ENCODE measurements around the gene HNRNPM. TPM values are rescaled to one million over a fixed set of nuclear protein-coding genes. Genes with fewer than 3 reads are reported as not detected.
A peak's percentile ranks its signal among the peaks of the same experiment; 100 is the strongest.

HNRNPM gene
- total RNA-seq, 3 donors from 2014 or later: 84.8 to 153 (median 116) TPM

DNA sequence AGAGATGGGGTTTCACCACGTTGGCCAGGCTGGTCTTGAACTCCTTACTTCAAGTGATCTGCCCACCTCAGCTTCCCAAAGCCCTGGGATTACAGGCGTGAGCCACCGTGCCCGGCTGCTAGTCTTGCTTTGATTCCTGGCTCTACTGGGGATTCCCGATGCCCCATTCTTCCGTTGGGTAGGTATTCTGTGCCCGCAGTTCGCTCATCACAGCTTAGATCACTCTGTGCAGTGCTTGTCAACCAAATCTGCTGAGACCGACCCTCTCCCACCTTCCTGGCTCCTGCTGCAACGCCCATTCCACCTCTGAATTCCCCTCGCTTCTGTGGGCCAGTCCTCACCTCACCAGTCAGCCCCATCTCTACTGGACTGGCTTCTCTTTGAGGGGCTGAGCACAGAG lies 73.8 kb downstream of the HNRNPM start:
- no peak for DNase-seq (ENCODE audit: low spot score in 2 of 2)
- Histone ChIP-seq H3K4me1 (no peaks in the 10 kb centered on the region), H3K27me3 (no peaks in the 10 kb centered on the region), H3K4me3 (no peak overlapping the region), H3K27ac (peak overlapping the region; percentile 12 to 83), H3K36me3 (no peaks in the 10 kb centered on the region), H3K9me3 (no peaks in the 10 kb centered on the region)
- intact Hi-C loops (cut with DNase I; ENCODE audit: low total_unique reads): no loop called here
- TF ChIP-seq POLR2A (IDR thresholded peaks at IDR 0.05) (no peak), CTCF (IDR thresholded peaks at IDR 0.05) (no peak), POLR2AphosphoS5 (IDR thresholded peaks at IDR 0.05) (no peak)

DNA sequence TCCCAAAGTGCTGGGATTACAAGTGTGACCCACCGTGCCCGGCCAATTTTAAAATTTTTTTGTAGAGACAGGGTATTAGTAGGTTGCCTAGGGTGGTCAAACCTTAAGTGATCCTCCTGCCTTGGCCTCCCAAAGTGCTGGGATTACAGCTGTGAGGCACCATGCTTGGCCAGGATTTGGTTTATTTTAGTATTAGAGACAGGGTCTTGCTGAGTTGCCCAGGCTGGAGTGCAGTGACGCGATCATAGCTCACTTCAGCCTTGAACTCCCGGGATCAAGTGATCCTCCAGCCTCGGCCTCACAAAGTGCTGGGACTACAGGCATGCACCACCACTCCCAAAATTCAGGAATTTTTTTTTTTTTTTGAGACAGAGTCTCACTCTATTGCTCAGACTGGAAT lies 74.6 kb downstream of the HNRNPM start:
- Histone ChIP-seq H3K4me1 (no peaks in the 10 kb centered on the region), H3K36me3 (no peaks in the 10 kb centered on the region), H3K4me3 (no peak overlapping the region), H3K27me3 (no peaks in the 10 kb centered on the region), H3K27ac (no peak overlapping the region), H3K9me3 (no peaks in the 10 kb centered on the region)
- DNase-seq (ENCODE audit: low spot score in 2 of 2): no peak
- TF ChIP-seq POLR2A (IDR thresholded peaks at IDR 0.05) (no peak), CTCF (IDR thresholded peaks at IDR 0.05) (no peak), POLR2AphosphoS5 (IDR thresholded peaks at IDR 0.05) (no peak)
- intact Hi-C loops (cut with DNase I; ENCODE audit: low total_unique reads): no loop called here

- H3K9me3 ChIP-seq: no peaks in the 10 kb centered on the region
- peak overlapping the region; percentile 31 to 90 (median 84) for H3K4me3 ChIP-seq
- DNase-seq (ENCODE audit: low spot score in 2 of 2): no peak
- H3K27ac ChIP-seq: peak overlapping the region; percentile 97
- intact Hi-C loops (cut with DNase I; ENCODE audit: low total_unique reads): no loop called here
- H3K36me3 ChIP-seq: no peaks in the 10 kb centered on the region
- no peaks in the 10 kb centered on the region for H3K27me3 ChIP-seq
- no peaks in the 10 kb centered on the region for H3K4me1 ChIP-seq
- TF ChIP-seq POLR2A (IDR thresholded peaks at IDR 0.05) (no peak), CTCF (IDR thresholded peaks at IDR 0.05) (no peak), POLR2AphosphoS5 (IDR thresholded peaks at IDR 0.05) (no peak)
These were observed 80.6 kb downstream of the HNRNPM start for GRCh38 chr19:8525401-8525684.

GRCh38 chr19:8526345-8527091 lies 81.7 kb downstream of the HNRNPM start:
- Histone ChIP-seq H3K9me3 (no peaks in the 10 kb centered on the region), H3K4me1 (no peaks in the 10 kb centered on the region), H3K27ac (peak overlapping the region; percentile 97), H3K27me3 (no peaks in the 10 kb centered on the region), H3K4me3 (peak overlapping the region; percentile 60 to 90 (median 84)), H3K36me3 (no peaks in the 10 kb centered on the region)
- intact Hi-C loops (cut with DNase I; ENCODE audit: low total_unique reads): no loop called here
- TF ChIP-seq POLR2A (IDR thresholded peaks at IDR 0.05) (peak; percentile 57), POLR2AphosphoS5 (IDR thresholded peaks at IDR 0.05) (no peak), CTCF (IDR thresholded peaks at IDR 0.05) (no peak)
- peak; percentile 92 to 94 for DNase-seq (ENCODE audit: low spot score in 2 of 2)

DNA sequence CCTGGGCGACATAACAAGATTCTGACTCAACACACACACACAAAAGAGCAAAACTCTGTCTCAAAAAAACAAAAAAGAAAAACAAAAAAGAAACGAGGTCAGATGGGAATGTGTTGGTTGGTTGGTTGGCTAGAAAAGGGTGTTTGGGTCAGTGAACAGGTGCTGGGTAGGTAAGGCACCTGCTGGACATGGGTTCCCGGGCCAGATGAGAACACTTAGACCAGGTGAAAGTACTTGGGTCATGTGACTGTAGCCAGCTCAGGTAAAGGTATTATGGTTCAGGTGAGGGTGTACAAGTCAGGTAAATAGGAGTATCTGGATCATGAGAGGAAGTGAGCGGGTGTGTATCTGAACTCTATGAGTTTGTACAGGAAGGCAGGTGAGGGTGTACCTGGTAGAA lies 83.7 kb downstream of the HNRNPM start:
- intact Hi-C loops (cut with DNase I; ENCODE audit: low total_unique reads): no loop called here
- H3K4me1 ChIP-seq: no peaks in the 10 kb centered on the region
- H3K36me3 ChIP-seq: no peaks in the 10 kb centered on the region
- no peaks in the 10 kb centered on the region for H3K9me3 ChIP-seq
- TF ChIP-seq CTCF (IDR thresholded peaks at IDR 0.05) (no peak), POLR2A (IDR thresholded peaks at IDR 0.05) (no peak), POLR2AphosphoS5 (IDR thresholded peaks at IDR 0.05) (no peak)
- H3K27ac ChIP-seq: no peak overlapping the region
- no peaks in the 10 kb centered on the region for H3K27me3 ChIP-seq
- H3K4me3 ChIP-seq: no peak overlapping the region
- no peak for DNase-seq (ENCODE audit: low spot score in 2 of 2)
